Right lobe of liver (tissue), 6 donors: Measurements from ENCODE around the gene MACROD2. TPM values are rescaled to one million over a fixed set of nuclear protein-coding genes. Genes with fewer than 3 reads are reported as not detected.

Experiments
- ATAC-seq, 4 donors: fragments of 200-7000 bp; cut with Tn5 transposase; one replicate each; pipeline ENCODE4 v1.9.1; 2020; ENCODE audit warnings: mild to moderate bottlenecking in 4 of 4, moderate library complexity in 4 of 4
- DNase-seq, 3 donors: peaks; one replicate each; pipeline ENCODE4 v3.0.0-alpha.2; 2020
- H3K27ac ChIP-seq, 3 donors: fragments of 200-600 bp; one replicate each; pipeline ENCODE4 v1.8.0; 2022
- H3K27me3 ChIP-seq, 2 donors: fragments of 200-600 bp; one replicate each; pipeline ENCODE4 v1.8.0; 2022
- H3K36me3 ChIP-seq, 4 donors: fragments of 200-600 bp; sonication (generic) in 1 of 4; one replicate each; pipeline versions ENCODE4 v1.5.1 to v1.8.0; 2017 to 2022; ENCODE audit warnings: control low read depth in 1 of 4
- H3K4me1 ChIP-seq, 4 donors: fragments of 200-600 bp; sonication (generic) in 1 of 4; one replicate each; pipeline versions ENCODE4 v1.5.1 to v1.8.0; 2017 to 2022; ENCODE audit warnings: control low read depth in 1 of 4
- H3K4me3 ChIP-seq, 3 donors: fragments of 200-600 bp; one replicate each; pipeline ENCODE4 v1.8.0; 2022
- H3K9me3 ChIP-seq, 4 donors: fragments of 200-600 bp; sonication (generic) in 1 of 4; one replicate each; pipeline versions ENCODE4 v1.5.1 to v1.8.0; 2017 to 2022; ENCODE audit warnings: control low read depth in 1 of 4
- CTCF ChIP-seq, 4 donors: fragments of 200-600 bp in 3 of 4; fragments of 450-650 bp in 1 of 4; IDR thresholded peaks; one replicate each; pipeline versions ENCODE4 v1.5.1 to v1.8.0; 2016 to 2022; ENCODE audit warnings: antibody characterized with exemption in 4 of 4, mild to moderate bottlenecking in 2 of 4
- POLR2A ChIP-seq: fragments of 450-650 bp; IDR thresholded peaks from one replicate; pipeline ENCODE4 v1.6.1; 2017; ENCODE audit warnings: antibody characterized with exemption, mild to moderate bottlenecking
- WGBS: methylation state at CpG from one replicate; pipeline ENCODE4 v1.1.6; 2018; ENCODE audit warnings: low coverage, low lambda C conversion rate; ENCODE audit not compliant: insufficient coverage; ENCODE audit errors: missing lambda C conversion rate; 5-methylcytosine and 5-hydroxymethylcytosine counted together
- intact Hi-C, 2 donors: fragments of 100-400 bp; cut with DNase I; formaldehyde crosslinking; loops; one replicate each; pipeline versions ENCODE4 v1.11.2 to v1.14.1; 2022
- total RNA-seq, 6 experiments: library from RNA; depleted of rRNA in 2 of 6; stranded (reverse); fragments of >200 nt in 2 of 6; fragmentation: NEBNext Ultra II Directional in 3 of 6; extraction: Animal tissue kit (Norgen Biotek cat#: 25700) in 3 of 6; gene quantifications; one replicate each; pipeline versions ENCODE4 v1.1.0 to v1.2.4, GENCODE V29; 2016 to 2023
- donor health status: DM: no; HTN: yes; CAD: no.
- donor health status: DM: no; HTN: no; CAD: no.
- donor health status: DM: no; HTN: no; CAD: no.
- donor health status: DM: no; HTN: yes; CAD: no.
- donor health status: DM: no; HTN: yes; CAD: no.

Gene MACROD2
- total RNA-seq, 6 experiments from 2014 or later: 1.2 to 5.5 (median 3.3) TPM

- ATAC-seq: no peak
- TF ChIP-seq POLR2A (no peak), CTCF (IDR thresholded peaks at IDR 0.05) (no peak)
- Histone ChIP-seq H3K27ac (no peak overlapping the region), H3K36me3 (no peaks in the 10 kb centered on the region), H3K4me1 (peaks cover 0 to 2% (median 1%) of the 10 kb centered on the region in 4 donors), H3K9me3 (no peaks in the 10 kb centered on the region), H3K4me3 (no peak overlapping the region), H3K27me3 (no peaks in the 10 kb centered on the region)
- WGBS: 78% methylated on average over 3 of the region's 5 CpGs
- DNase-seq: no peak
- intact Hi-C loops: no loop called here
These were observed 1623.6 kb downstream of the MACROD2 start for GRCh38 chr20:15618912-15619311.

- Histone ChIP-seq H3K27ac (no peak overlapping the region), H3K4me3 (no peak overlapping the region), H3K4me1 (no peaks in the 10 kb centered on the region), H3K27me3 (no peaks in the 10 kb centered on the region), H3K36me3 (no peaks in the 10 kb centered on the region), H3K9me3 (no peaks in the 10 kb centered on the region)
- DNase-seq (no peak), ATAC-seq (no peak)
- TF ChIP-seq POLR2A (no peak), CTCF (IDR thresholded peaks at IDR 0.05) (no peak)
- intact Hi-C loops: no loop called here
- WGBS: 78% methylated on average over 3 of the region's 4 CpGs
These were observed 1624.0 kb downstream of the MACROD2 start for GRCh38 chr20:15619341-15619740.

- WGBS: 73% methylated on average over 6 of the region's 6 CpGs
- ATAC-seq (no peak), DNase-seq (no peak)
- Histone ChIP-seq H3K27me3 (no peaks in the 10 kb centered on the region), H3K9me3 (no peaks in the 10 kb centered on the region), H3K4me3 (no peak overlapping the region), H3K4me1 (no peaks in the 10 kb centered on the region), H3K27ac (no peak overlapping the region), H3K36me3 (no peaks in the 10 kb centered on the region)
- intact Hi-C loops: no loop called here
- TF ChIP-seq POLR2A (no peak), CTCF (IDR thresholded peaks at IDR 0.05) (no peak)
These were observed 1624.5 kb downstream of the MACROD2 start for GRCh38 chr20:15619816-15620215.

GRCh38 chr20:15622368-15622767, 1627.1 kb downstream of the MACROD2 start:
- TF ChIP-seq POLR2A (no peak), CTCF (IDR thresholded peaks at IDR 0.05) (no peak)
- no peak overlapping the region for H3K27ac ChIP-seq
- no peak overlapping the region for H3K4me3 ChIP-seq
- intact Hi-C loops: no loop called here
- DNase-seq (no peak), ATAC-seq (no peak)
- no peaks in the 10 kb centered on the region for H3K27me3 ChIP-seq
- no peaks in the 10 kb centered on the region for H3K9me3 ChIP-seq
- no peaks in the 10 kb centered on the region for H3K4me1 ChIP-seq
- no peaks in the 10 kb centered on the region for H3K36me3 ChIP-seq
- 78% methylated on average over 6 of the region's 6 CpGs for WGBS

GRCh38 chr20:15623215-15623614, 1627.9 kb downstream of the MACROD2 start:
- Histone ChIP-seq H3K4me1 (no peaks in the 10 kb centered on the region), H3K4me3 (no peak overlapping the region), H3K36me3 (no peaks in the 10 kb centered on the region), H3K27ac (no peak overlapping the region), H3K27me3 (no peaks in the 10 kb centered on the region), H3K9me3 (no peaks in the 10 kb centered on the region)
- intact Hi-C loops: no loop called here
- DNase-seq: no peak
- TF ChIP-seq CTCF (IDR thresholded peaks at IDR 0.05) (no peak), POLR2A (no peak)
- 76% methylated on average over 2 of the region's 2 CpGs for WGBS
- no peak for ATAC-seq
